ENCODE results near the gene RGS12.
"Not testable (repeated sequence)": the region's sequence is repeated elsewhere in the genome, so short reads cannot be mapped to it uniquely, and the experiment has no call there.

Gene RGS12

GRCh38 chr4:3297066-3297859 lies 4.4 kb downstream of the RGS12 start:
- ChIA-PET CTCF (no interaction called here), POLR2A (no interaction called here)
- no peak for DNase-seq (ENCODE audit: extremely low spot score)
- TF ChIP-seq LEF1 (IDR thresholded peaks at IDR 0.05; ENCODE audit: borderline replicate concordance) (no peak), FOXA1 (IDR thresholded peaks at IDR 0.05) (no peak), PKNOX1 (IDR thresholded peaks at IDR 0.05) (no peak), ZNF384 (IDR thresholded peaks at IDR 0.05) (no peak), HDGF (IDR thresholded peaks at IDR 0.05; ENCODE audit: borderline replicate concordance) (no peak), TARDBP (IDR thresholded peaks at IDR 0.05) (no peak), SP1 (IDR thresholded peaks at IDR 0.05) (no peak), BHLHE40 (IDR thresholded peaks at IDR 0.05; ENCODE audit: borderline replicate concordance) (no peak), SUZ12 (IDR thresholded peaks at IDR 0.05) (no peak), ELF4 (IDR thresholded peaks at IDR 0.05) (no peak), NFRKB (IDR thresholded peaks at IDR 0.05) (no peak), ARNT (IDR thresholded peaks at IDR 0.05) (no peak), FOXM1 (IDR thresholded peaks at IDR 0.05; ENCODE audit: borderline replicate concordance) (no peak)

- ChIA-PET CTCF (no interaction called here), POLR2A (no interaction called here)
- DNase-seq (ENCODE audit: extremely low spot score) = no peak
- TF ChIP-seq BHLHE40 (IDR thresholded peaks at IDR 0.05; ENCODE audit: borderline replicate concordance) = no peak
- no peak for TF ChIP-seq ZNF384 (IDR thresholded peaks at IDR 0.05)
- no peak for TF ChIP-seq SP1 (IDR thresholded peaks at IDR 0.05)
- TF ChIP-seq FOXK2 (IDR thresholded peaks at IDR 0.05) = no peak
- TF ChIP-seq ELF4 (IDR thresholded peaks at IDR 0.05) = no peak
- TF ChIP-seq HDGF (IDR thresholded peaks at IDR 0.05; ENCODE audit: borderline replicate concordance) = no peak
Observed at GRCh38 chr4:3299122-3299975, 6.5 kb downstream of the RGS12 start.

GRCh38 chr4:3299976-3300671 lies 7.3 kb downstream of the RGS12 start:
- ChIA-PET POLR2A (no interaction called here), CTCF (no interaction called here)
- TF ChIP-seq HDGF (IDR thresholded peaks at IDR 0.05; ENCODE audit: borderline replicate concordance) = no peak
- TF ChIP-seq ELF4 (IDR thresholded peaks at IDR 0.05) = no peak
- no peak for TF ChIP-seq ARNT (IDR thresholded peaks at IDR 0.05)
- no peak for TF ChIP-seq TARDBP (IDR thresholded peaks at IDR 0.05)
- TF ChIP-seq FOXA1 (IDR thresholded peaks at IDR 0.05) = no peak
- no peak for TF ChIP-seq L3MBTL2 (conservative IDR thresholded peaks at IDR 0.05)
- TF ChIP-seq SUZ12 (IDR thresholded peaks at IDR 0.05) = no peak
- no peak for TF ChIP-seq ZNF384 (IDR thresholded peaks at IDR 0.05)
- TF ChIP-seq FOXM1 (IDR thresholded peaks at IDR 0.05; ENCODE audit: borderline replicate concordance) = no peak
- TF ChIP-seq PKNOX1 (IDR thresholded peaks at IDR 0.05) = no peak
- TF ChIP-seq BHLHE40 (IDR thresholded peaks at IDR 0.05; ENCODE audit: borderline replicate concordance) = no peak
- no peak for TF ChIP-seq CTBP1 (IDR thresholded peaks at IDR 0.05; ENCODE audit: borderline replicate concordance)
- TF ChIP-seq NFRKB (IDR thresholded peaks at IDR 0.05) = no peak
- TF ChIP-seq LEF1 (IDR thresholded peaks at IDR 0.05; ENCODE audit: borderline replicate concordance) = no peak
- TF ChIP-seq SP1 (IDR thresholded peaks at IDR 0.05) = no peak
- TF ChIP-seq FOXK2 (IDR thresholded peaks at IDR 0.05) = no peak
- no peak for DNase-seq (ENCODE audit: extremely low spot score)

- CTCF ChIA-PET = interaction anchor here (0.7 kb wide), 1 partner anchor 19 kb away, joined by 3 read pairs; no protein-coding TSS in a partner anchor
Observed at GRCh38 chr4:3300882-3301281, 8.1 kb downstream of the RGS12 start.

GRCh38 chr4:3301450-3302172 lies 8.8 kb downstream of the RGS12 start:
- ChIA-PET POLR2A (no interaction called here), CTCF (interaction anchor here (0.7 kb wide), 1 partner anchor 18 kb away, joined by 3 read pairs; no protein-coding TSS in a partner anchor)
- no peak for TF ChIP-seq ZNF384 (IDR thresholded peaks at IDR 0.05)
- TF ChIP-seq FOXK2 (IDR thresholded peaks at IDR 0.05) = no peak
- TF ChIP-seq FOXA1 (IDR thresholded peaks at IDR 0.05) = no peak
- TF ChIP-seq CTBP1 (IDR thresholded peaks at IDR 0.05; ENCODE audit: borderline replicate concordance) = no peak
- no peak for TF ChIP-seq ARNT (IDR thresholded peaks at IDR 0.05)
- TF ChIP-seq NFRKB (IDR thresholded peaks at IDR 0.05) = no peak
- TF ChIP-seq ELF4 (IDR thresholded peaks at IDR 0.05) = no peak
- no peak for TF ChIP-seq HDGF (IDR thresholded peaks at IDR 0.05; ENCODE audit: borderline replicate concordance)
- no peak for DNase-seq (ENCODE audit: extremely low spot score)

More at GRCh38 chr4:3300882-3301281, 8.1 kb downstream of the RGS12 start:
- DNase-seq (ENCODE audit: extremely low spot score); POLR2A ChIA-PET: not testable (repeated sequence)
